ENCODE data around the gene ARHGEF16. TPM values are rescaled to one million over a fixed set of nuclear protein-coding genes. Genes with fewer than 3 reads are reported as not detected.

The ARHGEF16 gene
- polyA plus RNA-seq, 1 of the 3 experiments (the other 2 are of a cell fraction): 0.18 TPM

DNA sequence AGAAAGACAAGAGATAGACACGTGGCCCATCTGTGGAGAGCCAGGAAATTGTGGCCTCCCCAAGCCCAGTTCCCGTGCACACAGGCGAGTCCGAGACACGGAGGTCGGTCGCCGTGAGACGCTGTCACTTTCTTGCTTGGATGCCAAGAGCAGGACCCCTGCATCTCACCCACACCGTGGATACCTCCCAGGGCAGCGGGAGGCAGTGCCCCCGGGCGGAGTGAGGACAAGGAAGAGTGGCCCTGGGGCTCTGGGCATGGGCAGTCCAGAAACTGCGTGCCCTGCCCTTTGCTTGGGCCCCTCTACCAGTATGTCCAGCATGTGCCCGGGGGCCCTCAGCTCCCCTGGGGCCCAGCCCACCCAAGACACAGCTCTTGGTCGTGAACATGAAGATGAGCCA is 24.7 kb upstream of the ARHGEF16 start:
- Histone ChIP-seq H2AFZ (ENCODE audit: low read depth) (no peak overlapping the region), H3K27ac (ENCODE audit: low read depth in 2 of 2, low read length in 1 of 2) (no peak overlapping the region), H3F3A (replicated peaks; ENCODE audit: insufficient read depth) (no peaks in the 10 kb centered on the region), H3K9me3 (no peaks in the 10 kb centered on the region), H3K27me3 (ENCODE audit: insufficient read depth) (peaks cover 7% of the 10 kb centered on the region; the same call in 1 of the 2 replicates), H3K9me2 (no peaks in the 10 kb centered on the region), H4K20me1 (ENCODE audit: insufficient read depth) (no peaks in the 10 kb centered on the region), H3K36me3 (replicated peaks in 1 of 2; ENCODE audit: control insufficient read depth in 1 of 2, insufficient read depth in 2 of 2, low read length in 1 of 2) (no peaks in the 10 kb centered on the region), H3K79me2 (ENCODE audit: insufficient read depth) (no peaks in the 10 kb centered on the region), H3K4me1 (ENCODE audit: control insufficient read depth in 1 of 2, insufficient read depth in 2 of 2, low read depth in 1 of 2, low read length in 1 of 2) (no peaks in the 10 kb centered on the region), H3K4me3 (ENCODE audit: low read depth in 2 of 2, low read length in 1 of 2) (no peak overlapping the region), H3K9ac (no peak overlapping the region), H3K4me2 (no peak overlapping the region)
- WGBS (ENCODE audit: low lambda C conversion rate): 26% methylated on average over 3 of the region's 16 CpGs
- TF ChIP-seq, protein P1, sequence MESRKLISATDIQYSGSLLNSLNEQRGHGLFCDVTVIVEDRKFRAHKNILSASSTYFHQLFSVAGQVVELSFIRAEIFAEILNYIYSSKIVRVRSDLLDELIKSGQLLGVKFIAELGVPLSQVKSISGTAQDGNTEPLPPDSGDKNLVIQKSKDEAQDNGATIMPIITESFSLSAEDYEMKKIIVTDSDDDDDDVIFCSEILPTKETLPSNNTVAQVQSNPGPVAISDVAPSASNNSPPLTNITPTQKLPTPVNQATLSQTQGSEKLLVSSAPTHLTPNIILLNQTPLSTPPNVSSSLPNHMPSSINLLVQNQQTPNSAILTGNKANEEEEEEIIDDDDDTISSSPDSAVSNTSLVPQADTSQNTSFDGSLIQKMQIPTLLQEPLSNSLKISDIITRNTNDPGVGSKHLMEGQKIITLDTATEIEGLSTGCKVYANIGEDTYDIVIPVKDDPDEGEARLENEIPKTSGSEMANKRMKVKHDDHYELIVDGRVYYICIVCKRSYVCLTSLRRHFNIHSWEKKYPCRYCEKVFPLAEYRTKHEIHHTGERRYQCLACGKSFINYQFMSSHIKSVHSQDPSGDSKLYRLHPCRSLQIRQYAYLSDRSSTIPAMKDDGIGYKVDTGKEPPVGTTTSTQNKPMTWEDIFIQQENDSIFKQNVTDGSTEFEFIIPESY (IDR thresholded peaks at IDR 0.05; ENCODE audit: borderline replicate concordance, low read depth): no peak
- TF ChIP-seq RXRA (IDR thresholded peaks at IDR 0.05; ENCODE audit: borderline replicate concordance, low read depth) (no peak), USF2 (IDR thresholded peaks at IDR 0.05; ENCODE audit: borderline replicate concordance, low read depth, low read length) (no peak), TAF1 (IDR thresholded peaks at IDR 0.05; ENCODE audit: borderline replicate concordance, low read depth, low read length) (no peak), NRF1 (IDR thresholded peaks at IDR 0.05; ENCODE audit: low read depth, low read length) (no peak), GABPA (IDR thresholded peaks at IDR 0.05; ENCODE audit: low read depth) (no peak), CTCF (IDR thresholded peaks at IDR 0.05) (no peak), FOXM1 (IDR thresholded peaks at IDR 0.05; ENCODE audit: low read depth) (no peak), RAD21 (IDR thresholded peaks at IDR 0.05; ENCODE audit: low read length) (no peak), TEAD4 (IDR thresholded peaks at IDR 0.05; ENCODE audit: borderline replicate concordance, insufficient read depth) (no peak)
- TF ChIP-seq, protein P2, sequence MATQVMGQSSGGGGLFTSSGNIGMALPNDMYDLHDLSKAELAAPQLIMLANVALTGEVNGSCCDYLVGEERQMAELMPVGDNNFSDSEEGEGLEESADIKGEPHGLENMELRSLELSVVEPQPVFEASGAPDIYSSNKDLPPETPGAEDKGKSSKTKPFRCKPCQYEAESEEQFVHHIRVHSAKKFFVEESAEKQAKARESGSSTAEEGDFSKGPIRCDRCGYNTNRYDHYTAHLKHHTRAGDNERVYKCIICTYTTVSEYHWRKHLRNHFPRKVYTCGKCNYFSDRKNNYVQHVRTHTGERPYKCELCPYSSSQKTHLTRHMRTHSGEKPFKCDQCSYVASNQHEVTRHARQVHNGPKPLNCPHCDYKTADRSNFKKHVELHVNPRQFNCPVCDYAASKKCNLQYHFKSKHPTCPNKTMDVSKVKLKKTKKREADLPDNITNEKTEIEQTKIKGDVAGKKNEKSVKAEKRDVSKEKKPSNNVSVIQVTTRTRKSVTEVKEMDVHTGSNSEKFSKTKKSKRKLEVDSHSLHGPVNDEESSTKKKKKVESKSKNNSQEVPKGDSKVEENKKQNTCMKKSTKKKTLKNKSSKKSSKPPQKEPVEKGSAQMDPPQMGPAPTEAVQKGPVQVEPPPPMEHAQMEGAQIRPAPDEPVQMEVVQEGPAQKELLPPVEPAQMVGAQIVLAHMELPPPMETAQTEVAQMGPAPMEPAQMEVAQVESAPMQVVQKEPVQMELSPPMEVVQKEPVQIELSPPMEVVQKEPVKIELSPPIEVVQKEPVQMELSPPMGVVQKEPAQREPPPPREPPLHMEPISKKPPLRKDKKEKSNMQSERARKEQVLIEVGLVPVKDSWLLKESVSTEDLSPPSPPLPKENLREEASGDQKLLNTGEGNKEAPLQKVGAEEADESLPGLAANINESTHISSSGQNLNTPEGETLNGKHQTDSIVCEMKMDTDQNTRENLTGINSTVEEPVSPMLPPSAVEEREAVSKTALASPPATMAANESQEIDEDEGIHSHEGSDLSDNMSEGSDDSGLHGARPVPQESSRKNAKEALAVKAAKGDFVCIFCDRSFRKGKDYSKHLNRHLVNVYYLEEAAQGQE (IDR thresholded peaks at IDR 0.05; ENCODE audit: low read depth, low read length): no peak
- ChIA-PET POLR2A (no interaction called here), CTCF (interaction anchor here (0.9 to 1.3 kb wide), 3 partner anchors 9 to 42 kb away, joined by 3 to 4 read pairs (median 4); no protein-coding TSS in a partner anchor)
- DNase-seq: no peak

Measured in SK-N-SH (cell line).